ENCODE measurements around the gene MRPL10. TPM values are rescaled to one million over a fixed set of nuclear protein-coding genes. Genes with fewer than 3 reads are reported as not detected.

MRPL10 gene
- total RNA-seq, 4 donors from 2014 or later = 14.7 to 44.1 (median 27.7) TPM

DNA sequence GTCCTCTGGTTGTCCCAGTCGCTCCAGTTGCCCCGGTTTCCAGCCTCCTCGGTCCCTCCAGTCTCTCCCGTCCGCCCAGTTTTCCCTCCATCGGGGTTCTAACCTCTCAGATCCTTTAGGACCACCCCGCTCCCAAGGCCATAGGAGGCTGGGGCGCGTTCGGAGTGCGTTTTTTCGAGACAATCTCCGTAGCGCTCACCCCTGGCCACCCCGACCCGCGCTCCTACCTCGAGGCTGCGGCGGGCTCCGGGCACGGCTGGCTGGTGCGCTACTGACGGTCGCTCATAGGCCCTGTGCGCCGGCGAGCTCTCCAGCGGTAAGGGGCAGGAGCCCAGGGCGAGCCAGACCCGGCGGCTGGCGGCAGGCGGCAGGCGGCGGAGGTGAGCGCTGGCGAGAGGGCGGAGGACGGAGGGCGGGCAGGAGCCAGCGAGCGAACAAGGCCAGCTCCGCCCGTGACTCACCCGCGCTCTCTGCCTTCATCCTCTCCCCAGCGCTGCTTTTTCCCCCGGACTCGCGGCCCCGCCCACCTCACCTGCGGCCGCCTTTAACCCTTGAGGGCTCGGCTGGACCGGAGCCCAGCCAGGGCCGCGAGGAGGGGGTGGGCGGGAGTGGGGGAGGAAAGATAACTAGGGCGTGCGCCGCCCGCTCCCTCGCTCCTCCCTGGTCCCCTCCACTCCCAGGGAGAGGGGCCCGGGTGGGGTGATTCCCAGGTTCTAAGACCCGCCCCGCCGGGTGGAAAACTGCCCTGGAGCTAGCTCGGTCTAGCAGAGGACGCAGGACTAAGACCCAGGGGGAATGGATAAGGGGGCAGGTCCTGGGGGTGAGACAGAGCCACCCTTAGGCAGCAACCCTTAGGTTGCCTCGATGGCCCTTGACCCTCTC, 19.6 kb upstream of the MRPL10 start, which contains the start of gene SP6:
TSS of gene SP6 (minus strand) at position 472 of the 882 bp plus-strand sequence. CDS start 2,734 bp downstream, outside the sequence.
- Histone ChIP-seq H3K9me3 (no peaks in the 10 kb centered on the region), H3K27me3 (peaks cover 28 to 49% of the 10 kb centered on the region in 2 donors), H3K4me3 (peak within 1 kb of the TSS in 1 of 2 donors; percentile 32), H3K36me3 (no peaks in the 10 kb centered on the region), H3K4me1 (peaks cover 0 to 8% of the 10 kb centered on the region in 2 donors), H3K27ac (peak within 1 kb of the TSS in 1 of 2 donors; percentile 2)
- TF ChIP-seq POLR2A (IDR thresholded peaks at IDR 0.05) (peak in 1 of 2 donors; percentile 33), CTCF (IDR thresholded peaks at IDR 0.05) (peak in 2 of 4 experiments; percentile 19 to 28)
- intact Hi-C loops (cut with DNase I; ENCODE audit: low total_unique reads) = no loop called here
- DNase-seq = peak; percentile 39 to 50

- H3K4me1 ChIP-seq = peaks cover 0 to 8% of the 10 kb centered on the region in 2 donors
- no peak for TF ChIP-seq CTCF (IDR thresholded peaks at IDR 0.05)
- no peak for TF ChIP-seq POLR2A (IDR thresholded peaks at IDR 0.05)
- no peak for DNase-seq
- H3K9me3 ChIP-seq = no peaks in the 10 kb centered on the region
- H3K27ac ChIP-seq = peak overlapping the region in 1 of 2 donors; percentile 2
- H3K36me3 ChIP-seq = no peaks in the 10 kb centered on the region
- peaks cover 28 to 45% of the 10 kb centered on the region in 2 donors for H3K27me3 ChIP-seq
- intact Hi-C loops (cut with DNase I; ENCODE audit: low total_unique reads) = no loop called here
- H3K4me3 ChIP-seq = peak overlapping the region in 1 of 2 donors; percentile 32
These were observed 19.0 kb upstream of the MRPL10 start for GRCh38 chr17:47850373-47850691.

GRCh38 chr17:47848198-47848513, 16.8 kb upstream of the MRPL10 start:
- Histone ChIP-seq H3K27me3 (peaks cover 23 to 25% of the 10 kb centered on the region in 2 donors), H3K27ac (no peak overlapping the region), H3K4me3 (no peak overlapping the region), H3K9me3 (no peaks in the 10 kb centered on the region), H3K36me3 (no peaks in the 10 kb centered on the region), H3K4me1 (peaks cover 0 to 8% of the 10 kb centered on the region in 2 donors)
- TF ChIP-seq POLR2A (IDR thresholded peaks at IDR 0.05) (no peak), CTCF (IDR thresholded peaks at IDR 0.05) (no peak)
- intact Hi-C loops (cut with DNase I; ENCODE audit: low total_unique reads) = no loop called here
- no peak for DNase-seq

DNA sequence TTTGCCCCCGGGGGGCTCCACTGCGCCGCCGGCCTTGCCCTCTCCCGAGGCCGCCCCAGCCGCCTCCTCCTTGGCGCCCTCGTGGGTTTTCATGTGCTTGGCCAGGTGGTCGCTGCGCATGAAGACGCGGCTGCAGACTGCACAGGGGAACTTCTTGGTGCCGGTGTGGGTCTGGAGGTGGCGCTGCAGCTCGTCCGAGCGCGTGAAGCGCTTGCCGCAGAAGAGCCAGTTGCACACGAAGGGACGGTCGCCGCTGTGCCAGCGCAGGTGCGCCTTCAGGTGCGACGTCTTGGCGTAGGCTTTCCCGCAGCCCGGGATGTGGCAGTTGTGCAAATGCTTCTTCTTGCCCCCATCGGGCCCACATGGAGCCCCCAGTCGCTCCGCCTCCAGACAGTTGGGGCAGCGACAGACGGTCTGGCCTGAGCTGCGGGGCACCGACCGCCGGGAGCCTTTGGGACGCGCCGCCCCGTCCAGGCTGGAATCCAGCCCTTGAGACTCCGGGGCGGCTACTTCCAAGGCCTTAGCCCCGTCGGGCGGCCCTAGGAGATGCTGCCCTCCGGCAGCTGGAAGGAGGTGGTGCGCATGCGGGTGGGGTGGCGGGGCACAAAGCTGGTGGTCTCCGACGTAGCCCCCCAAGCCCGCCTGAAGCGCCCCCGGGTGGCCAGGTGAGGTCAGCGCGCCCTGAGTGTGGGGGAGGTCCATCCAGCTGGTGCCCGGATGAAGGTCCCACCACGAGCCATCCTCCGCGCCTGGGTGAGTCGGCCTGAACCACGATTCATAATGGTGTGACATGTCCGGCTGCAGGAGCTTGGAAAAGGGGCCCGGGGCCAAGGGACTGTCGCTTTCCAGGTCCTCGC, 16.2 kb upstream of the MRPL10 start:
- Histone ChIP-seq H3K36me3 (no peaks in the 10 kb centered on the region), H3K27ac (no peak overlapping the region), H3K27me3 (peaks cover 17 to 19% of the 10 kb centered on the region in 2 donors), H3K4me1 (peaks cover 0 to 8% of the 10 kb centered on the region in 2 donors), H3K4me3 (no peak overlapping the region), H3K9me3 (no peaks in the 10 kb centered on the region)
- no peak for DNase-seq
- intact Hi-C loops (cut with DNase I; ENCODE audit: low total_unique reads) = no loop called here
- TF ChIP-seq POLR2A (IDR thresholded peaks at IDR 0.05) (no peak), CTCF (IDR thresholded peaks at IDR 0.05) (no peak)
